GM10266 (cell line): ENCODE results near the gene COTL1.

ENCODE experiments used
- DNase-seq: peaks from one replicate; pipeline ENCODE4 v3.0.0; 2012; ENCODE audit errors: extremely low spot score
- CTCF ChIP-seq: IDR thresholded peaks from 2 replicates; pipeline ENCODE4 v1.5.1; 2012; ENCODE audit warnings: mild to moderate bottlenecking, low read depth; ENCODE audit not compliant: control insufficient read depth, insufficient read depth; ENCODE audit errors: missing control alignments

The COTL1 gene

GRCh38 chr16:84618581-84619460 is 943 bp upstream of the COTL1 start:
- DNase-seq: no peak

GRCh38 chr16:84617041-84617790 is 662 bp downstream of the COTL1 start:
- peak; percentile 58 for DNase-seq
- TF ChIP-seq CTCF: no peak

More at GRCh38 chr16:84618581-84619460, 943 bp upstream of the COTL1 start:
- TF ChIP-seq CTCF: no peak

GRCh38 chr16:84616515-84616914 is 1.4 kb downstream of the COTL1 start:
- TF ChIP-seq CTCF: no peak
- DNase-seq: no peak

GRCh38 chr16:84614968-84615813 is 2.7 kb downstream of the COTL1 start:
- no peak for DNase-seq
- TF ChIP-seq CTCF: no peak

- DNase-seq: no peak
These were observed 3.3 kb downstream of the COTL1 start for GRCh38 chr16:84614623-84614967.

GRCh38 chr16:84614073-84614459 is 3.8 kb downstream of the COTL1 start:
- no peak for TF ChIP-seq CTCF

More at GRCh38 chr16:84614623-84614967, 3.3 kb downstream of the COTL1 start:
- no peak for TF ChIP-seq CTCF

More at GRCh38 chr16:84614073-84614459, 3.8 kb downstream of the COTL1 start:
- DNase-seq: no peak
